Chondrocyte (in vitro differentiated cells): ENCODE results near the gene ZNF701. TPM values are rescaled to one million over a fixed set of nuclear protein-coding genes. Genes with fewer than 3 reads are reported as not detected.
"Not testable (repeated sequence)": the region's sequence is repeated elsewhere in the genome, so short reads cannot be mapped to it uniquely, and the experiment has no call there.

Experiments
- DNase-seq: peaks from one replicate; pipeline ENCODE4 v3.0.0; 2021; ENCODE audit warnings: mixed read lengths, low spot score
- H3K27ac Mint-ChIP-seq: one replicate; pipeline ENCODE4 v1.8.0; 2021; ENCODE audit warnings: mild to moderate bottlenecking, moderate library complexity, mixed read lengths; ENCODE audit not compliant: unreplicated experiment
- H3K27me3 Mint-ChIP-seq: 2 replicates; pipeline ENCODE4 v1.8.0; 2021; ENCODE audit warnings: low read depth, mixed read lengths
- H3K36me3 Mint-ChIP-seq: 2 replicates; pipeline ENCODE4 v1.8.0; 2021; ENCODE audit warnings: low read depth, mixed read lengths
- H3K4me1 Mint-ChIP-seq: 2 replicates; pipeline ENCODE4 v1.8.0; 2021; ENCODE audit warnings: low read depth, mild to moderate bottlenecking, mixed read lengths
- H3K4me3 Mint-ChIP-seq: one replicate; pipeline ENCODE4 v1.8.0; 2021; ENCODE audit warnings: mild to moderate bottlenecking, moderate library complexity, mixed read lengths; ENCODE audit not compliant: unreplicated experiment
- H3K9me3 Mint-ChIP-seq: 2 replicates; pipeline ENCODE4 v1.8.0; 2021; ENCODE audit warnings: low read depth, mixed read lengths
- CTCF ChIP-seq: fragments of 200-600 bp; sonication (generic); IDR thresholded peaks from 2 replicates; pipeline ENCODE4 v1.5.0; 2021; ENCODE audit warnings: antibody characterized with exemption, mild to moderate bottlenecking, moderate library complexity
- total RNA-seq: library from RNA; stranded (reverse); gene quantifications from 3 replicates; pipeline ENCODE4 v1.2.1, GENCODE V29; 2021

ZNF701 gene
- total RNA-seq, 1 donor from 2014 or later: 11.3 TPM

- no peak for TF ChIP-seq CTCF
- Mint-ChIP-seq H3K4me3 (no peak overlapping the region), H3K27ac (no peak overlapping the region), H3K27me3 (no peaks in the 10 kb centered on the region), H3K4me1 (peaks cover 10% of the 10 kb centered on the region), H3K9me3 (peaks cover 5% of the 10 kb centered on the region), H3K36me3 (peaks cover 22% of the 10 kb centered on the region)
- DNase-seq: no peak
Measured at GRCh38 chr19:52541608-52542007, 28.5 kb upstream of the ZNF701 start.

GRCh38 chr19:52542541-52542940 lies 27.5 kb upstream of the ZNF701 start:
- H3K27ac Mint-ChIP-seq, DNase-seq, H3K9me3 Mint-ChIP-seq, H3K4me1 Mint-ChIP-seq, H3K27me3 Mint-ChIP-seq, H3K4me3 Mint-ChIP-seq: not testable (repeated sequence)
- H3K36me3 Mint-ChIP-seq: peaks cover 27% of the 10 kb centered on the region

GRCh38 chr19:52542984-52543664 lies 27.0 kb upstream of the ZNF701 start:
- H3K36me3 Mint-ChIP-seq: peaks cover 31% of the 10 kb centered on the region
- H3K4me3 Mint-ChIP-seq: no peak overlapping the region
- H3K4me1 Mint-ChIP-seq: peaks cover 3% of the 10 kb centered on the region
- no peaks in the 10 kb centered on the region for H3K27me3 Mint-ChIP-seq
- H3K9me3 Mint-ChIP-seq: peaks cover 12% of the 10 kb centered on the region
- DNase-seq: no peak
- no peak for TF ChIP-seq CTCF
- H3K27ac Mint-ChIP-seq: peak overlapping the region; percentile 22

- no peak overlapping the region for H3K27ac Mint-ChIP-seq
- H3K4me1 Mint-ChIP-seq: no peaks in the 10 kb centered on the region
- no peaks in the 10 kb centered on the region for H3K27me3 Mint-ChIP-seq
- DNase-seq: no peak
- peaks cover 61% of the 10 kb centered on the region for H3K9me3 Mint-ChIP-seq
- no peak for TF ChIP-seq CTCF
- no peak overlapping the region for H3K4me3 Mint-ChIP-seq
- H3K36me3 Mint-ChIP-seq: peaks cover 73% of the 10 kb centered on the region
Measured at GRCh38 chr19:52554216-52554971, 15.7 kb upstream of the ZNF701 start.

GRCh38 chr19:52557231-52557995 lies 12.7 kb upstream of the ZNF701 start:
- no peak overlapping the region for H3K27ac Mint-ChIP-seq
- H3K27me3 Mint-ChIP-seq: no peaks in the 10 kb centered on the region
- H3K4me1 Mint-ChIP-seq: no peaks in the 10 kb centered on the region
- no peak overlapping the region for H3K4me3 Mint-ChIP-seq
- H3K9me3 Mint-ChIP-seq: peaks cover 70% of the 10 kb centered on the region
- TF ChIP-seq CTCF: no peak
- DNase-seq: no peak
- peaks cover 77% of the 10 kb centered on the region for H3K36me3 Mint-ChIP-seq

- not testable (repeated sequence) for H3K27me3 Mint-ChIP-seq, H3K4me3 Mint-ChIP-seq, H3K27ac Mint-ChIP-seq, DNase-seq, H3K4me1 Mint-ChIP-seq
- Mint-ChIP-seq H3K36me3 (peaks cover 69% of the 10 kb centered on the region), H3K9me3 (peaks cover 63% of the 10 kb centered on the region)
Measured at GRCh38 chr19:52558732-52559445, 11.2 kb upstream of the ZNF701 start.

- not testable (repeated sequence) for H3K4me1 Mint-ChIP-seq, H3K27ac Mint-ChIP-seq, H3K27me3 Mint-ChIP-seq, DNase-seq, H3K4me3 Mint-ChIP-seq
- H3K9me3 Mint-ChIP-seq: peaks cover 54% of the 10 kb centered on the region
- peaks cover 56% of the 10 kb centered on the region for H3K36me3 Mint-ChIP-seq
Measured at GRCh38 chr19:52561611-52562010, 8.5 kb upstream of the ZNF701 start.
